Prostate gland (tissue), 2 donors: Measurements from ENCODE around the gene SSRP1.

Experiments
- POLR2A ChIP-seq: fragments of 450-650 bp; IDR thresholded peaks from one replicate; pipeline ENCODE4 v1.6.1; 2016; ENCODE audit warnings: antibody characterized with exemption, mild to moderate bottlenecking
- POLR2AphosphoS5 ChIP-seq: sonication (generic); formaldehyde crosslinking; IDR thresholded peaks from one replicate; pipeline ENCODE4 v1.6.1; 2017; ENCODE audit warnings: antibody characterized with exemption
- TF ChIP-seq, protein P1 (sequence below), 4 experiments: fragments of 200-600 bp in 2 of 4; fragments of 450-650 bp in 2 of 4; sonication (generic) in 2 of 4; IDR thresholded peaks; 1 replicate in 3 of 4; 2 replicates in 1 of 4; pipeline ENCODE4 v1.5.1; 2016 to 2019; ENCODE audit warnings: antibody characterized with exemption in 4 of 4, mild to moderate bottlenecking in 2 of 4, moderate library complexity in 2 of 4

DNA sequence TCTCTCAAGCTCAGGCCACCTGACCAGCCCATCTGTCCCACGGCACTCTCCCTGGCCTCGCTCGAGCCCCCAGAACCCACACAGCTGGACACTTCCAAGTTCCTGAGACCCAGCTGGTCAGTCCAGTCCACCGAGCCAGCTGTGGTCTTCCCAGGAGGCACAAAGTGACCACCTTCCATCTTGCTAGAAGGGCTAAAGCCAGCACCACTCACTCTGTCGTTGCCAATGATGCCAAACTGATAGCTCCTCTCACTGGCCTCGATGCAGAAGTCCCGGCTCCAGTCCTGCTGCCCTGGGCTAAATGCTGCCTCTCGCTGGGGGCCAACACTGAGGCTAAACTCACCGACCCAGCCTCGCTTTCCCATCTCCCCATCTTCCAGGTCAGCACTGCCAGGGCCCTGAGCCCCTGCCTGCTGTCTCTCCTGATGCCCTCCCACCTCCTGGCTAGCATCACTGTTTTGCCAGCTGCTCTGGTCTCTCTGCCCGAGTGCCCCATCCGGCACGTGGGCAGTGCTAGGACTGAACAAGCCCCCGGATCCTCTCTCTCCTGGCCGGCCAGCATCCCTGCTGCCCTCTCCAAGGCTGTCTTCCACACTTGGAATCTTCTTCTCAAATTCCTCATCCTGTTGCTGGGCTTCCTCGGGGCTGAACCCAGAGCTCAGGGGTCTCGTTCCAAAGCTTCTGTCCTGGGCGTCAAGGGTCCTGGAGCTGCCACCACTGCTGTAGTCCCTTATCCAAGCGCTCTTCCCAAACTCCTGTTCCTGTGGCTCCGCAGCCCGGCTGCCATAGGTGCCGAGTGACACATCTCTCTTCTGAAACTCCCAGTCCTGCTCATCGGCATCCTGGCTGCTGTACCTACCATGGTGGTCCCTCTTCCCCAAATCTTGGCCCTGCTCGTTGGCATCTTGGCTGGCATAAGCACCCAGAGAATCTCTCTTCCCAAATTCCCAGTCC is 26.3 kb downstream of the SSRP1 start:
- TF ChIP-seq POLR2A (no peak), POLR2AphosphoS5 (no peak)
- TF ChIP-seq, protein P1, sequence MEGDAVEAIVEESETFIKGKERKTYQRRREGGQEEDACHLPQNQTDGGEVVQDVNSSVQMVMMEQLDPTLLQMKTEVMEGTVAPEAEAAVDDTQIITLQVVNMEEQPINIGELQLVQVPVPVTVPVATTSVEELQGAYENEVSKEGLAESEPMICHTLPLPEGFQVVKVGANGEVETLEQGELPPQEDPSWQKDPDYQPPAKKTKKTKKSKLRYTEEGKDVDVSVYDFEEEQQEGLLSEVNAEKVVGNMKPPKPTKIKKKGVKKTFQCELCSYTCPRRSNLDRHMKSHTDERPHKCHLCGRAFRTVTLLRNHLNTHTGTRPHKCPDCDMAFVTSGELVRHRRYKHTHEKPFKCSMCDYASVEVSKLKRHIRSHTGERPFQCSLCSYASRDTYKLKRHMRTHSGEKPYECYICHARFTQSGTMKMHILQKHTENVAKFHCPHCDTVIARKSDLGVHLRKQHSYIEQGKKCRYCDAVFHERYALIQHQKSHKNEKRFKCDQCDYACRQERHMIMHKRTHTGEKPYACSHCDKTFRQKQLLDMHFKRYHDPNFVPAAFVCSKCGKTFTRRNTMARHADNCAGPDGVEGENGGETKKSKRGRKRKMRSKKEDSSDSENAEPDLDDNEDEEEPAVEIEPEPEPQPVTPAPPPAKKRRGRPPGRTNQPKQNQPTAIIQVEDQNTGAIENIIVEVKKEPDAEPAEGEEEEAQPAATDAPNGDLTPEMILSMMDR (IDR thresholded peaks at IDR 0.05) = no peak
